ENCODE results near the gene GRIK1.

The GRIK1 gene

DNA sequence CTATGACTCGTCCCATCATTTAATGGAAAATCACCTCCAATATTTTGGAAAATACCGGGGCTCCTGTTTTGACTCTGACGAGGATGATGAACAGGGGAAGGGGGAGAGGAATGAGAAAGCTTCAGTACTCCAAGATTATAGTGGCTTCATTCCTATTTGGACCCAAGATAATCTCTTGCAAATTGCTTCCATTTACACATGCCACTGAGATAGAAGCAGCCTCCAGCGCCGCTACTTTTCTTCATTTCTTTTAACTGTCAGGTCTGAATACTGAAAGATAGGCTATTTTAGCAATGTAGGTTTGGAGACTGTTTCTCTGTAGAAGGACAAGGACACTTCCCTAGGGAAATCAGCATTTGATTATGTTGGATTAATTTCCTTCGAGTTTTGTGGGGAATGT lies 565 bp upstream of the GRIK1 start:
- TF ChIP-seq, protein P1, sequence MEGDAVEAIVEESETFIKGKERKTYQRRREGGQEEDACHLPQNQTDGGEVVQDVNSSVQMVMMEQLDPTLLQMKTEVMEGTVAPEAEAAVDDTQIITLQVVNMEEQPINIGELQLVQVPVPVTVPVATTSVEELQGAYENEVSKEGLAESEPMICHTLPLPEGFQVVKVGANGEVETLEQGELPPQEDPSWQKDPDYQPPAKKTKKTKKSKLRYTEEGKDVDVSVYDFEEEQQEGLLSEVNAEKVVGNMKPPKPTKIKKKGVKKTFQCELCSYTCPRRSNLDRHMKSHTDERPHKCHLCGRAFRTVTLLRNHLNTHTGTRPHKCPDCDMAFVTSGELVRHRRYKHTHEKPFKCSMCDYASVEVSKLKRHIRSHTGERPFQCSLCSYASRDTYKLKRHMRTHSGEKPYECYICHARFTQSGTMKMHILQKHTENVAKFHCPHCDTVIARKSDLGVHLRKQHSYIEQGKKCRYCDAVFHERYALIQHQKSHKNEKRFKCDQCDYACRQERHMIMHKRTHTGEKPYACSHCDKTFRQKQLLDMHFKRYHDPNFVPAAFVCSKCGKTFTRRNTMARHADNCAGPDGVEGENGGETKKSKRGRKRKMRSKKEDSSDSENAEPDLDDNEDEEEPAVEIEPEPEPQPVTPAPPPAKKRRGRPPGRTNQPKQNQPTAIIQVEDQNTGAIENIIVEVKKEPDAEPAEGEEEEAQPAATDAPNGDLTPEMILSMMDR (IDR thresholded peaks at IDR 0.05): no peak

DNA sequence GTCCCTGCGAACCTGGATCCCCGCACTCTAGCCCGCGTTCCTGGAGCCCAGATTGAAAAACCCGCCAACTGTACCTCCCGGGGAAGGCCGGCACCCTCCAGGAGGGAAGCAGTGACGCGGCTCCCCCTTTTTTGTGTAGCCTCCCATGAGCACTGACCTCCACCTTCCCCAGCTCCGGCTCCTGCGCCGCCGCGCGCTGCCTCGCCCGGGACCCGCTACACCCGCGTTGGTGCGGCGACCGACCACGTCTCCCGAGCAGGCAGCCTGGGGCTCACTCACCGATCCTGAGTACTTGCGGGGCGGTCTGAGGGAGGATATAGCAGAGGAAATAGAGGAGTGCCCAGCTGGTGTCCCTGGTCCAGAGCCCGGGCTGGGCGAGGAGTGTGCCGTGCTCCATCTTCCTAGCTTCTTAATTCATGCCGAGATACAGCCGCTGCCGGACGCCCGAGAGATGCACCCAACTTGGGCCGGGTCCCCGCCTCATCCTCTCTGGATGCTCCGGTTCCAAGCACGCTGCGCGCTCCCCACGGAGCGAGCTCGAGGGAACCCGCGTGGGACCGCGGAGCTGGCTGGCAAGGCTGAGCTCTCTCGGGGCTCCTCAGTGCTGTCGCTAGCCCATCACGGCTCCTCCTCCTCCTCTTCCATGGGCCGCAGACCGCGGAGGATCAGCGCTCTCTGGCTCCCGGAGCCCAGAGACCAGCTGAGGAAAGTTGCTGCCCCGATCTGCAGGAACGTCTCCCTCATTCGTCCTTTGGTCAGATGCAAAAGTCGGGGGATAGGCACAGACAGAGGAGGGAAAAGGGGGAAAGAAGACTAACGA lies 482 bp downstream of the GRIK1 start:
- TF ChIP-seq, protein P1 (IDR thresholded peaks at IDR 0.05): no peak

DNA sequence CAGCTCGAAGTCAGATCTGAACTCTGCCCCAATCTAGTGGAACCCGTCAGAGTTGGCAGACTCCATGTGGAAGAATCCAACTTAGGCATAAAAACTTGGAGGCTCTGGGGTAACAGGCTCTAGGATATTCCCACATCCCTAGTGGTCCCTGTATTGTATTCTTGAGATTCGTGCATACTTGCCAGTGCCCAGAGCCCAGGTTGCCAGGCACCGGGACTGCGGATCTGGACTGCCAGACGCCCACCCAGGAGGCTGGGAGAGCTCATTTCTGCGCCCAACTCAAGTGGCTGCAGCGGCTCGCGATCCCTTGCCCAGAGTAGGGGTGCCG lies 1.1 kb downstream of the GRIK1 start:
- TF ChIP-seq, protein P1 (IDR thresholded peaks at IDR 0.05): no peak

DNA sequence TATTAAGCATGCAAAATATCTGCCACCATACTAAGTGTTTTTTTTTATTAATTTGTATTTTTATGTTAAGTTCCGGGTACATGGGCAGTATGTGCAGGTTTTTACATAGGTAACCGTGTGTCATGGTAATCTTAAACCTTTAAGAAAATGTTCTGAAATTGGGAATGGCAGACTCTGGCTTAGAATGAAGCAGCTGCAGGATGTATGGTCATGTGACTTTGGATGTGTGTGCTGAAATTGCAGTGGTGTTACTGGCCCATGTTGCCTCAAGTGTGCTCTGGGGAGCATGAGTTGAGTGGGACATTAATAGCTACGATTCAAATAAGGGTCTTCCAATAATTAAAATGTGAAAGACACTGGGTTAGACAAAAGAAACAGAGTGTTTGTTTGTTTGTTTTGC lies 6.7 kb downstream of the GRIK1 start:
- TF ChIP-seq, protein P1 (IDR thresholded peaks at IDR 0.05): no peak

DNA sequence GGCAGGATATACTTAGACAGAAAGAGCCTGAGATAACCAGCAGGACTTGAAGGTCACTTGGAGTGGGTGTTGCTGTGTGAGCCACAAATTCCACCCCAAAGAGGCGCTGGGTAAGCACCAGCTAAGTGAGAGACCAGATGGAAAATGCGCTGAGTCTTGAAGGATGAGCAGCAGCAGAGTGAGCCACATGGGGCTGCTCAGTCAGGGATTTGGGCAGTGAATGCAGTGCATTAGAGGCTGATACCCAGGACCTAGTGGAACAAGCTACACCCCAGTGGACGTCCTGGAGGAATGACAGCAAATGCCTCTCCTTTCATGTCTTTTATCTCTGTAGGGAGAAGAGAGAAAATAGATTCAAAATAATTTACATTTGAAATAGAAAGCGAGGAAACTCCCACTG lies 11.3 kb downstream of the GRIK1 start:
- TF ChIP-seq, protein P1 (IDR thresholded peaks at IDR 0.05): no peak

DNA sequence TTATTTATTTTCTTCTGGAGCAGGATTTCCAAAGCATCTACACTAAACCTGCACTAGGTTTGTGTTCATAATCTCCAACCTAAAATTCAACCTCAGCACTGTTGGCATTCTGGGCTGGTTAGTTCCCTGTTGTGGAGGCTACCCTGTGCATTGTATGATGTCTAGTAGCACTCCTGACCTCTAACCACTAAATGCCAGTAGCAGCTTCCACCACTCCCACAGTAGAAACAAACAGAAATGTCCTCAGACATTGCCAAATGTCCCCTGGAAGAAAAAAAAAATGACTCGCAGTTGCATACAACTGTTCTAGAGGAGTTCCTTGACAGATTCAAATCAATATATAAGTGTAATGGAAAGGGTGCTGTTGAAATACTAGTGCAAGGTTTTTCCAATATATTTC lies 18.9 kb downstream of the GRIK1 start:
- TF ChIP-seq, protein P1 (IDR thresholded peaks at IDR 0.05): no peak

DNA sequence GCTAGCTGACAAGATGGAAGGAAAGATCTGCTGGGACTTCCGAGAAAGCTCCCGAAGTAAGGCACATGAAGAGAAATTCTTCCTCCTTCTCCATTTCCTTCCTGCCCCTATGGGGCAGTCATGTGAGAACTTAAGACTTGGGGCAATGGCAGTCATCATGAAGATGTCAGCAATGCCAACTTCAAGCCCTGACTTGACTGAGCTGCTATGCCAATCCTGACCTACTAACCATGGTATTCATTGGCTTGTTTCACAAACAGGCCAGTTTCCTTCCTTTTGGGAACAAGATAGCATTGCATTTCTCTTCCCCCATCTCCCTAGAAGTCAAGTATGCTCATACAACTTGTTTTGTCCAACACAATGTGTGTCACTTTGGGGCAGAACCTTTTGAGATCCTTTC lies 25.5 kb downstream of the GRIK1 start:
- TF ChIP-seq, protein P1 (IDR thresholded peaks at IDR 0.05): no peak

DNA sequence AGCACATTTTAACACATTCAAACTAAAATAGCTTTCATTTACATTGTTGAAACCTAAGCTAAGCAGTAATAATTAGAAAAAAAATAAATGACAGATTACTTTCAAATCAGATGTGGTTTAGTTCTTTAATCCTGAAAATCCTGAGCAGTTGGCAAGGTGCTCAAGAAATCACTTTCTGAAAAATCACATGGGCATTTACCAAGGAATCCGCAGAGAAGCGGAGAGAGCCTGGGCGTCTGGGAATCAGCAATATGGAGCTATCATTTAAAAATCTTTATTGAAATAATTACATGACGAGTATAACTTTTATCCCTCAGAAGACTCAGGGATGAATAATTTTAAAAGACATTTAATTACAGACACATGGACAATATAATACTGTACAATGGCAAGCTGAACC lies 30.2 kb downstream of the GRIK1 start:
- TF ChIP-seq, protein P1 (IDR thresholded peaks at IDR 0.05): no peak

Measured in LNCAP (cell line).